Right forelimb (tissue), 1 donor: ENCODE results near the gene CTBP2.

Source experiments
- DNase-seq: peaks from one replicate; pipeline ENCODE4 v3.0.0-alpha.2; 2018

CTBP2 gene

GRCh38 chr10:124955243-124955642 lies 205.1 kb downstream of the CTBP2 start:
- DNase-seq = no peak

- DNase-seq = no peak
Measured at GRCh38 chr10:124953421-124953820, 206.9 kb downstream of the CTBP2 start.

GRCh38 chr10:124952123-124952522 lies 208.2 kb downstream of the CTBP2 start:
- no peak for DNase-seq

- no peak for DNase-seq
Measured at GRCh38 chr10:124949543-124949942, 210.8 kb downstream of the CTBP2 start.

- DNase-seq = no peak
Measured at GRCh38 chr10:124946945-124947344, 213.4 kb downstream of the CTBP2 start.

- no peak for DNase-seq
Measured at GRCh38 chr10:124944982-124945381, 215.4 kb downstream of the CTBP2 start.

GRCh38 chr10:124943301-124944092 lies 216.9 kb downstream of the CTBP2 start:
- no peak for DNase-seq

- DNase-seq = no peak
Measured at GRCh38 chr10:124942317-124943169, 217.8 kb downstream of the CTBP2 start.

GRCh38 chr10:124941823-124942222 lies 218.5 kb downstream of the CTBP2 start, which contains the start of gene ZRANB1:
ZRANB1 (plus strand) TSS chr10:124942123; CDS start chr10:124942494, 371 bp downstream.
- no peak for DNase-seq

- no peak for DNase-seq
Measured at GRCh38 chr10:124939290-124939689, 221.1 kb downstream of the CTBP2 start.

- no peak for DNase-seq
Measured at GRCh38 chr10:124936813-124937212, 223.6 kb downstream of the CTBP2 start.

GRCh38 chr10:124935946-124936345 lies 224.4 kb downstream of the CTBP2 start:
- no peak for DNase-seq
